DLD1 (cell line): Measurements from ENCODE around the gene USP48.
"Not testable (repeated sequence)": the region's sequence is repeated elsewhere in the genome, so short reads cannot be mapped to it uniquely, and the experiment has no call there.

Experiments
- in situ Hi-C: cut with HindIII; loops from 2 replicates; pipeline ENCODE4 v1.10.0; 2017; ENCODE audit warnings: low sequenced_read_pairs

USP48 gene

DNA sequence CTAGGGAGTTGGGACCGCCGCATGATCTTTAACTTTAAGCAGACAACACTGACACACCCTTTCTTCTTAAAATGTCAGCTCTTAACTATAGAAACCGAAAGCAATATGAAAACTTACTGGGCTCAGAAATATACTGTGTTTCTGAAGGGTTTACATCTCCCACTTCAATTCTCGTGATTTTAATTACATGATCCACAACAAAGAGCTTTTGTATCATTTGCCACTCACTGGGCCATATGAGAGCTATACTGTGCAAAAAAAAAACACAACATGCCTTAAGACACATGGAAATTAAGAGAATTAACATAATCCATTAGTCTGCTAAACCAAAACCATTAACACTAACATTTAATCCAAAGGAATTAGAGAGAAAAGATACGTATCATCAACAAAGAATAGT is 78.8 kb downstream of the USP48 start:
- in situ Hi-C loops: no loop called here

GRCh38 chr1:21703318-21703963 is 79.5 kb downstream of the USP48 start:
- in situ Hi-C loops: no loop called here

DNA sequence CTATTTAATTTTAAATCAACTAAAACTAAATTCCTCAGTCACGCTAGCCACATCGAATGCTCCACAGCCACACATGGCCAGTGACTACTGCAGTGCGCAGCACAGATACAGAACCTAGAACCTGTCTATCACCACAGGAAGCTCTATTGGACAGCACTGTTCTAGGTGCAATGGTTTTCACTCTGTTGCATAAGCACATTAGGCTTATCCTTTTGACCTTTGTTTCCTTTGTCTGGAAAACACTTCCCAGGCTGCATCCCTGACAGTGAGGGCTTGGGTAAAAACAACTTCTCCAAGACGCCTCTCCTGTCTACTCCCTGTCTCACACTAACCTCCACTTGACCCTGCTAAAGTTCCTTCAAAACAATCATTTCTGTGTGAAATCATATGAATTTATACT is 80.2 kb downstream of the USP48 start:
- in situ Hi-C loops: no loop called here

GRCh38 chr1:21701401-21701800 is 81.5 kb downstream of the USP48 start:
- in situ Hi-C loops: no loop called here

GRCh38 chr1:21700094-21700493 is 82.9 kb downstream of the USP48 start:
- in situ Hi-C loops: no loop called here

DNA sequence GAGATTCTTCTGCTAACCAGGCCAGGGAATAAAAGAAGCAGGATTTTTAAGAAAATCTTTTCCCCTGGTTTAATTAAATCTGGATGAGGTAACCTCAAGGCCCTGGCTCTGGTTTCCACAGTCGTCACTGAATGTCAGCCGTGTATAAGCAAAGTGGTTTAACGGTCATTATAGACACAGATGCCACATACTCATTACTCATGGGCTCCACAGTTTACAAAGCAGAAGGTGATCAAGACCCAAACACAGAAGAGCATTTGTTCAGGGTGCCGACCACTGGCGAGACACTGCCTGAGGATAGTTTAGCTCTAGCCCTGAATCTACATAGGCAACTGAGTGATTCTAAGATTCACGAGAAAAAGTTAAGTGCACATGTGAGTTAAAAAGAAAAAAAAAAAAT is 86.0 kb downstream of the USP48 start:
- in situ Hi-C loops: no loop called here

GRCh38 chr1:21693732-21694131 is 89.2 kb downstream of the USP48 start:
- in situ Hi-C loops: no loop called here

- in situ Hi-C loops: no loop called here
Observed at GRCh38 chr1:21691739-21692138, 91.2 kb downstream of the USP48 start.

- in situ Hi-C loops: no loop called here
Observed at GRCh38 chr1:21689661-21690372, 93.1 kb downstream of the USP48 start.

DNA sequence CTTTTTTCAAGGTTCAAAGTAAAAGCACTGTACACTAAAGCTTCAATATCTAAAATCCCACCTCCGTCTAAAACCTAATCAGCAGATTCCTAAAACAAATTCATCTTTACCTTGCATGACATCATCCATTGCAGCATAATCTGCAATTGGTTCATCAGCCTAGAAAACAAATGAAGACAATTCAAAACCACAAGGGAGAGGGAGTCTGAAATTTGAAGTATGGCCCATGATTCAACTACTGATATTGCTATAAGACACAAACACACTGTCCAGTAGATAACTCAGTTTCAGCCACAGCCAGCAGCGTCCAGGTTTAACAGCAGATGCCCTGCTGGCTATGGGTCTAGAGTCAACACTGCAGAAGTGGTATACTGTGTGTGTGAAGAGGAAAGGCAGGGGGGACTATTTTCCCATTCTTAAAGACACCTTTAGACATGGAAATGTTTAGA is 95.8 kb downstream of the USP48 start:
- in situ Hi-C loops: no loop called here

GRCh38 chr1:21685946-21686678 is 96.8 kb downstream of the USP48 start:
- in situ Hi-C loops: no loop called here

- in situ Hi-C loops: no loop called here
Observed at GRCh38 chr1:21681426-21681825, 101.5 kb downstream of the USP48 start.

- in situ Hi-C loops: no loop called here
Observed at GRCh38 chr1:21680918-21681317, 102.0 kb downstream of the USP48 start.

- in situ Hi-C loops: no loop called here
Observed at GRCh38 chr1:21680381-21680780, 102.6 kb downstream of the USP48 start.

GRCh38 chr1:21677168-21677567 is 105.8 kb downstream of the USP48 start:
- in situ Hi-C loops: no loop called here

DNA sequence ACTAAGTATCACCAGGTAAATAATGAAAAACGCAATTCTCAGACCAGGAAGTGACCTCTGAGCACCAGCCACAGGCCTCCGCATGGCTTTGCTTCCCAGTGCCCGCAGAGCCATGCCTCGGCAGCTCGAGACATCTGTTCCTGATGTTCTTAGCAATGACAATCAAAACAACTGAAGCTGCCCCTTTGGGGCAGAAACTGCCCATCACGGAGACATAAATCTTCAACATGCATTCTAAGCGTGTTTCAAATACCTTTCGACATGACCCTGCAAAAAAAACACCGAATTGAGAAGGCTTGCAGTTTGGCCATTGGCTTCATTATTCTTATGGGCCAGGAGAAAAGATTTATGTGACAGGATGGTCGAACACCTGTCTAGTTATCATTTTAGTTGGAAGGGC is 108.0 kb downstream of the USP48 start:
- in situ Hi-C loops: no loop called here

GRCh38 chr1:21673853-21674252 is 109.1 kb downstream of the USP48 start:
- in situ Hi-C loops: not testable (repeated sequence)

GRCh38 chr1:21673277-21673780 is 109.6 kb downstream of the USP48 start:
- in situ Hi-C loops: no loop called here

- in situ Hi-C loops: no loop called here
Observed at GRCh38 chr1:21672478-21673276, 110.3 kb downstream of the USP48 start.

DNA sequence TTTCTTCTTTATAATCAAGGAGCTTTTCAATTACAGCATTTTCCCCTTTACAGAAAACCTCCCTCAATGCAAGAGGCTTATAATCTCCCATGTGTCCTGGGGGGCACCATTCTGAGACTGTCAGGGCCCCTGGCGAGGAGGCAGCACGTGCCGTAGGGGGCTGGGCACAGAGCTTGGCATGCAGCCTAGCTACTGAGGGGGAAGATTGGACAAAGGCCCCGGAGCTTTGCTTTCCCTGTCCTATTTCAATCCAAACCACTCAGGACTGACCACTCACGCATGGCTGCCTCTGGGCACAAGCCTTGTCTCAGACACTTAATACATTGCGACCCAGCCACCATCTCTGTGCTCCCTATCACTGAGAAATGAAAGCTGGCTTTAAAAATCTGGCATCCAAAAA is 111.0 kb downstream of the USP48 start:
- in situ Hi-C loops: no loop called here
